Fibroblast of lung (primary cell): ENCODE results near the gene XPR1. TPM values are rescaled to one million over a fixed set of nuclear protein-coding genes. Genes with fewer than 3 reads are reported as not detected.

Source experiments
- DNase-seq, 2 donors: peaks; one replicate each; pipeline versions ENCODE4 v3.0.0 to v3.0.0-alpha.2; 2010; ENCODE audit warnings: low read depth in 2 of 2
- H2AFZ ChIP-seq: 2 replicates; pipeline ENCODE4 v1.5.1; 2012; ENCODE audit warnings: low read length, control low read depth, inconsistent platforms
- H3K27ac ChIP-seq: 2 replicates; pipeline ENCODE4 v1.5.1; 2011; ENCODE audit warnings: low read length, control low read depth; ENCODE audit not compliant: insufficient read depth
- H3K27me3 ChIP-seq: 2 replicates; pipeline ENCODE4 v1.5.1; 2011; ENCODE audit warnings: mild to moderate bottlenecking, low read length; ENCODE audit not compliant: control insufficient read depth, insufficient read depth
- H3K36me3 ChIP-seq: 2 replicates; pipeline ENCODE4 v1.5.1; 2011; ENCODE audit warnings: low read length; ENCODE audit not compliant: control insufficient read depth, insufficient read depth
- H3K4me1 ChIP-seq: 2 replicates; pipeline ENCODE4 v1.5.1; 2011; ENCODE audit warnings: low read length; ENCODE audit not compliant: control insufficient read depth, insufficient read depth; ENCODE audit errors: extremely low read depth
- H3K4me2 ChIP-seq: 2 replicates; pipeline ENCODE4 v1.5.1; 2011; ENCODE audit warnings: low read length, control low read depth; ENCODE audit not compliant: insufficient read depth; ENCODE audit errors: extremely low read depth
- H3K4me3 ChIP-seq, 4 experiments: fragments of 200-600 bp in 1 of 4; sonication (generic) in 1 of 4; replicated peaks in 1 of 4; 2 replicates each; pipeline ENCODE4 v1.5.1; 2011 to 2016; ENCODE audit warnings: low read length in 4 of 4, low read depth in 3 of 4, mild to moderate bottlenecking in 3 of 4, control low read depth in 2 of 4, inconsistent platforms in 1 of 4, mixed read lengths in 1 of 4; ENCODE audit not compliant: insufficient read depth in 1 of 4; ENCODE audit errors: control extremely low read depth in 1 of 4
- H3K79me2 ChIP-seq: 2 replicates; pipeline ENCODE4 v1.5.1; 2012; ENCODE audit warnings: mild to moderate bottlenecking, low read length, inconsistent platforms; ENCODE audit not compliant: control insufficient read depth, insufficient read depth
- H3K9ac ChIP-seq: 2 replicates; pipeline ENCODE4 v1.5.1; 2011; ENCODE audit warnings: mild to moderate bottlenecking, low read length, control low read depth; ENCODE audit not compliant: insufficient read depth
- H3K9me3 ChIP-seq: 2 replicates; pipeline ENCODE4 v1.5.1; 2012; ENCODE audit warnings: low read depth, low read length; ENCODE audit not compliant: control insufficient read depth, insufficient read depth
- H4K20me1 ChIP-seq: 2 replicates; pipeline ENCODE4 v1.5.1; 2011; ENCODE audit warnings: low read length; ENCODE audit not compliant: control insufficient read depth, insufficient read depth; ENCODE audit errors: extremely low read depth
- CTCF ChIP-seq, 2 donors: IDR thresholded peaks in 1 of 2; conservative IDR thresholded peaks in 1 of 2; 1 replicate in 1 of 2; 2 replicates in 1 of 2; pipeline ENCODE4 v1.5.1; 2011 to 2012; ENCODE audit warnings: low read length in 2 of 2, control low read depth in 1 of 2, inconsistent platforms in 1 of 2, low read depth in 1 of 2, mild to moderate bottlenecking in 1 of 2
- EZH2 ChIP-seq: IDR thresholded peaks from 2 replicates; pipeline ENCODE4 v1.5.1; 2012; ENCODE audit warnings: low read length, control low read depth, mild to moderate bottlenecking; ENCODE audit errors: missing control alignments
- polyA plus RNA-seq, 2 donors: library from polyadenylated mRNA; depleted of rRNA in 1 of 2; stranded (reverse) in 1 of 2; unstranded in 1 of 2; fragments of >200 nt; gene quantifications; 2 replicates each; pipeline ENCODE4 v1.2.1, GENCODE V29; 2011 to 2012; ENCODE audit warnings: missing spikeins in 1 of 2
- total RNA-seq: library from RNA; depleted of rRNA; stranded (reverse); fragments of >200 nt; gene quantifications from 2 replicates; pipeline ENCODE4 v1.2.1, GENCODE V29; 2014

Gene XPR1
- total and polyA plus RNA-seq, 2 donors (not counting 1 experiment from before 2014, with no cell fraction given) = 18.4 to 31.5 TPM

DNA sequence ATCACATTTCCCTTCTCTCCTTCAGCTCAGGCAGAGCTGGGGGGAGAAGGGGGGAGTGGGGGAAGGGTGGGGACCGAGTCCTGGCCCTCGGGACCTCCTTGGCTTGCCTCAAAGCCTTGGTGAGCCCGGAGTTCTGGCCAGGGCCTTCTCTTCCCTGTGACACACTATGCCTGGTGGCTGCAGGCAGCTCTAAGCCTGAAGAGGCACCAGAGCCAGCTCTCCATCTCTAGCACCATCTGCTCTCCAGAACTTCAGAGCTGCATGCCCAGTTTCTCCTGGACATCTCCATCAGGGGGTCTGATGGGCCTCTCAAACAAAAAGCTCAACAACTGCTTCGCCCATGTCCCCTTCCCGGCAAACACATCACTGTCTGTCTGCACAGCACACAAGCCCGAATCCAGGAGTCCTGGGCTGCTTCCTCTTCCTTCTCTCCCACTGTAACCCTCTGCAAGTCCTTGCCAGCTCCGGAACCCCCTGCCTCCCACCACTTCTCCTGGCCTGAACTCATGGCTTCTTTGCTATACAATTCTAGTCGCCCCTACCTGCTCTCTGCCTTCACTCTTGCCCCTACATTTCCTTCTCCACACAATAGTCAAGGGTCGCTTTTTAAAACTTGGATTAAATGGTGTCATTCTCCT, 307.4 kb downstream of the XPR1 start:
- no peak overlapping the region for H3K27ac ChIP-seq
- H4K20me1 ChIP-seq = no peaks in the 10 kb centered on the region
- no peak for DNase-seq
- no peak for TF ChIP-seq CTCF (conservative IDR thresholded peaks at IDR 0.05 in 1 of 2, IDR thresholded peaks at IDR 0.05 in 1 of 2; ENCODE audit: low read depth in 1 of 2, low read length in 2 of 2)
- TF ChIP-seq EZH2 = no peak
- no peaks in the 10 kb centered on the region for H3K27me3 ChIP-seq
- H3K9me3 ChIP-seq = no peaks in the 10 kb centered on the region
- H3K4me2 ChIP-seq = no peak overlapping the region
- no peaks in the 10 kb centered on the region for H3K79me2 ChIP-seq
- peaks cover 1% of the 10 kb centered on the region for H3K36me3 ChIP-seq
- H3K4me3 ChIP-seq = no peak overlapping the region
- H3K4me1 ChIP-seq = no peaks in the 10 kb centered on the region
- H3K9ac ChIP-seq = no peak overlapping the region
- H2AFZ ChIP-seq = no peak overlapping the region

GRCh38 chr1:180939711-180940103, 307.9 kb downstream of the XPR1 start:
- no peak for DNase-seq
- no peak overlapping the region for H3K9ac ChIP-seq
- no peak overlapping the region for H3K4me3 ChIP-seq
- H3K79me2 ChIP-seq = no peaks in the 10 kb centered on the region
- H3K4me1 ChIP-seq = no peaks in the 10 kb centered on the region
- no peak for TF ChIP-seq EZH2
- TF ChIP-seq CTCF (conservative IDR thresholded peaks at IDR 0.05 in 1 of 2, IDR thresholded peaks at IDR 0.05 in 1 of 2; ENCODE audit: low read depth in 1 of 2, low read length in 2 of 2) = no peak
- no peak overlapping the region for H3K27ac ChIP-seq
- H3K9me3 ChIP-seq = no peaks in the 10 kb centered on the region
- H3K27me3 ChIP-seq = no peaks in the 10 kb centered on the region
- H3K4me2 ChIP-seq = no peak overlapping the region
- peaks cover 1% of the 10 kb centered on the region for H3K36me3 ChIP-seq
- H2AFZ ChIP-seq = no peak overlapping the region
- no peaks in the 10 kb centered on the region for H4K20me1 ChIP-seq

Other genes with a start within 250 kb of the XPR1 start
- 63.4 and 72.4 TPM in 2 replicates for gene ACBD6, start 129.4 kb upstream of the XPR1 start, total RNA-seq
- gene ACBD6, start 129.4 kb upstream of the XPR1 start, polyA plus RNA-seq = 66.2 and 78.7 TPM in 2 replicates
- gene OVAAL, start 73.1 kb upstream of the XPR1 start, total RNA-seq = not detected in 2 replicates
- gene OVAAL, start 73.1 kb upstream of the XPR1 start, polyA plus RNA-seq = not detected in 2 replicates